Measurements from ENCODE around the gene FGF9. TPM values are rescaled to one million over a fixed set of nuclear protein-coding genes. Genes with fewer than 3 reads are reported as not detected.

FGF9 gene
- total and polyA plus RNA-seq, 10 of the 15 experiments (the other 5 are each of a cell fraction or from before 2014, with no cell fraction given): 0.05 to 1.5 (median 0.83) TPM

- RAD21 ChIA-PET (ENCODE audit: unreplicated experiment): no interaction called here
- POLR2A ChIA-PET: no interaction called here
Observed at GRCh38 chr13:21736926-21737325, 66.1 kb downstream of the FGF9 start.

GRCh38 chr13:21738630-21739029 lies 67.8 kb downstream of the FGF9 start:
- Histone ChIP-seq H3K36me3 (ENCODE audit: control insufficient read depth in 2 of 2, insufficient read depth in 2 of 2, low read length in 1 of 2) (no peaks in the 10 kb centered on the region), H3K27me3 (replicated peaks in 1 of 2; ENCODE audit: control insufficient read depth in 2 of 2, insufficient read depth in 2 of 2, low read length in 1 of 2) (no peaks in the 10 kb centered on the region), H3K4me1 (ENCODE audit: control insufficient read depth, insufficient read depth, low read length) (no peaks in the 10 kb centered on the region), H3K79me2 (ENCODE audit: control insufficient read depth, insufficient read depth, low read length) (no peaks in the 10 kb centered on the region), H3K9ac (ENCODE audit: control insufficient read depth, insufficient read depth, low read length) (no peak overlapping the region), H3K4me2 (ENCODE audit: control insufficient read depth, insufficient read depth) (no peak overlapping the region), H3K4me3 (no peak overlapping the region), H3K27ac (ENCODE audit: control insufficient read depth, insufficient read depth) (no peak overlapping the region), H3K9me3 (replicated peaks; ENCODE audit: control insufficient read depth, insufficient read depth, low read length) (no peaks in the 10 kb centered on the region; the same call in 2 of the 3 replicates), H2AFZ (ENCODE audit: control insufficient read depth, low read depth, low read length) (no peak overlapping the region), H4K20me1 (ENCODE audit: control insufficient read depth, insufficient read depth) (no peaks in the 10 kb centered on the region)
- DNase-seq (ENCODE audit: low read depth, low spot score) (no peak), FAIRE-seq (no peak), ATAC-seq (no peak)
- in situ Hi-C loops (cut with MboI) (no loop called here), intact Hi-C loops (cut with micrococcal nuclease; ENCODE audit: unreplicated experiment) (no loop called here)
- ChIA-PET RAD21 (ENCODE audit: unreplicated experiment) (no interaction called here), CTCF (no interaction called here), POLR2A (no interaction called here), SMC1A (ENCODE audit: uncharacterized antibody, unreplicated experiment) (no interaction called here)
- no TSS peak for BruUV-seq (replicated peaks)
- WGBS (ENCODE audit: insufficient coverage, insufficient replicate concordance, low lambda C conversion rate, missing lambda C conversion rate): 23% methylated on average over 5 of the region's 5 CpGs
- TF ChIP-seq RCOR1 (conservative IDR thresholded peaks at IDR 0.05; ENCODE audit: low read depth, low read length) (no peak), HSF1 (IDR thresholded peaks at IDR 0.05; ENCODE audit: low read depth, low read length) (no peak), LARP7 (IDR thresholded peaks at IDR 0.05) (no peak), PAX5 (IDR thresholded peaks at IDR 0.05; ENCODE audit: borderline replicate concordance, low read depth, low read length) (no peak), REST (IDR thresholded peaks at IDR 0.05; ENCODE audit: low read depth, low read length) (no peak)

More at GRCh38 chr13:21736926-21737325, 66.1 kb downstream of the FGF9 start:
- Histone ChIP-seq H3K9ac (ENCODE audit: control insufficient read depth, insufficient read depth, low read length) (no peak overlapping the region), H3K36me3 (ENCODE audit: control insufficient read depth in 2 of 2, insufficient read depth in 2 of 2, low read length in 1 of 2) (no peaks in the 10 kb centered on the region), H3K4me2 (ENCODE audit: control insufficient read depth, insufficient read depth) (no peak overlapping the region), H3K27ac (ENCODE audit: control insufficient read depth, insufficient read depth) (no peak overlapping the region), H3K27me3 (replicated peaks in 1 of 2; ENCODE audit: control insufficient read depth in 2 of 2, insufficient read depth in 2 of 2, low read length in 1 of 2) (no peaks in the 10 kb centered on the region), H2AFZ (ENCODE audit: control insufficient read depth, low read depth, low read length) (no peak overlapping the region), H3K79me2 (ENCODE audit: control insufficient read depth, insufficient read depth, low read length) (no peaks in the 10 kb centered on the region), H3K4me3 (no peak overlapping the region), H4K20me1 (ENCODE audit: control insufficient read depth, insufficient read depth) (no peaks in the 10 kb centered on the region), H3K9me3 (replicated peaks; ENCODE audit: control insufficient read depth, insufficient read depth, low read length) (no peaks in the 10 kb centered on the region), H3K4me1 (ENCODE audit: control insufficient read depth, insufficient read depth, low read length) (no peaks in the 10 kb centered on the region)
- 25% methylated on average over 5 of the region's 5 CpGs for WGBS (ENCODE audit: insufficient coverage, insufficient replicate concordance, low lambda C conversion rate, missing lambda C conversion rate)
- BruUV-seq (replicated peaks): no TSS peak
- in situ Hi-C loops (cut with MboI) (no loop called here), intact Hi-C loops (cut with micrococcal nuclease; ENCODE audit: unreplicated experiment) (no loop called here)
- TF ChIP-seq SKIL (IDR thresholded peaks at IDR 0.05; ENCODE audit: low read depth, poor library complexity, severe bottlenecking) (no peak), POLR2AphosphoS5 (IDR thresholded peaks at IDR 0.05; ENCODE audit: low read length) (no peak), YY1 (IDR thresholded peaks at IDR 0.05; ENCODE audit: low read depth, low read length) (no peak), EGR1 (IDR thresholded peaks at IDR 0.05; ENCODE audit: borderline replicate concordance in 1 of 2, low read depth in 2 of 2, low read length in 2 of 2) (no peak)
- ATAC-seq (no peak), FAIRE-seq (no peak), DNase-seq (ENCODE audit: low read depth, low spot score) (no peak)
- ChIA-PET CTCF (no interaction called here), SMC1A (ENCODE audit: uncharacterized antibody, unreplicated experiment) (interaction anchor here (0.6 kb wide), 1 partner anchor 405 kb away, joined by 3 read pairs; no protein-coding TSS in a partner anchor)

Measured in GM12878 (cell line).